Prostate gland (tissue), 2 donors: ENCODE results near the gene TMEM120A.

Experiments
- POLR2A ChIP-seq: fragments of 450-650 bp; IDR thresholded peaks from one replicate; pipeline ENCODE4 v1.6.1; 2016; ENCODE audit warnings: antibody characterized with exemption, mild to moderate bottlenecking
- POLR2AphosphoS5 ChIP-seq: sonication (generic); formaldehyde crosslinking; IDR thresholded peaks from one replicate; pipeline ENCODE4 v1.6.1; 2017; ENCODE audit warnings: antibody characterized with exemption
- TF ChIP-seq, protein P1 (sequence below), 4 experiments: fragments of 200-600 bp in 2 of 4; fragments of 450-650 bp in 2 of 4; sonication (generic) in 2 of 4; IDR thresholded peaks; 1 replicate in 3 of 4; 2 replicates in 1 of 4; pipeline ENCODE4 v1.5.1; 2016 to 2019; ENCODE audit warnings: antibody characterized with exemption in 4 of 4, mild to moderate bottlenecking in 2 of 4, moderate library complexity in 2 of 4

DNA sequence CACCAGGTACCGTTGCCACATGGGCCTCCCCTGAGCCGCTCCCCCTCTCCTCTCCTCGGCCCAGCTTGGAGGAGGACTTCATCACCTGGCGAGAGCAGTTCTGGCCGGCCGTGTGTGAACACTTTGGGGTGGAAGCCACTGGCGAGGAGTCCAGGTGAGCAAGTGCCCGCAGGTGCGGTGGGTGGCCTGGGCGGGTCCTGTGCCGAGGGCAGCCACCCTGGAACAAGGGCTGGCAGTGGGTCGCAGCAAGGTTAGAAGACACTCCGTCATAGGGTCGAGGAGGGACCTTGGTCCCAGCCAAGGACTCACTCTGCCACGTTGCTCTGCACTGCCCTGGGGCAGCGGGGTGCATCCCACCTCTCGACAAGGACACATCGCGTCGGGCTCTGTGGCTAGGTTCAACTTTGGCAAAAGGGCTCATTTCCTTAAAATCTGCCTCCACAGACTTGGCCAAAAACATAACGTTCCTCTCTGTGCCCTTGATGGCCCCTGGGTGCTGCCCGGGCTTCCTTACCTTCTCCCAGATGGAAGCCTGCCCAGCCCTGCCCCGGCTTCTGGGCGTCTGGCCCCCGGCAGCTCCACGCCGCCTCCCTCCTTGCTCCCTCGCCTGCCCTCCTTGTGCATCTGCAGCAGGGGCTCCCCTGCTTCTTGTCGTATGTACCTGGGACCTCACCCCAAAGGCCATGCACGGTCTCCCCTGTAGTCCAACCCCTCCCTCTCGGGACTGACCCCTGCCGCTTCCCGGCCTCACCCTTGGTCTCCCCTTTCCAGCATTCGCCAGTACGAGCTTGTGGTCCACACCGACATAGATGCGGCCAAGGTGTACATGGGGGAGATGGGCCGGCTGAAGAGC, 12.7 kb downstream of the TMEM120A start:
- TF ChIP-seq, protein P1, sequence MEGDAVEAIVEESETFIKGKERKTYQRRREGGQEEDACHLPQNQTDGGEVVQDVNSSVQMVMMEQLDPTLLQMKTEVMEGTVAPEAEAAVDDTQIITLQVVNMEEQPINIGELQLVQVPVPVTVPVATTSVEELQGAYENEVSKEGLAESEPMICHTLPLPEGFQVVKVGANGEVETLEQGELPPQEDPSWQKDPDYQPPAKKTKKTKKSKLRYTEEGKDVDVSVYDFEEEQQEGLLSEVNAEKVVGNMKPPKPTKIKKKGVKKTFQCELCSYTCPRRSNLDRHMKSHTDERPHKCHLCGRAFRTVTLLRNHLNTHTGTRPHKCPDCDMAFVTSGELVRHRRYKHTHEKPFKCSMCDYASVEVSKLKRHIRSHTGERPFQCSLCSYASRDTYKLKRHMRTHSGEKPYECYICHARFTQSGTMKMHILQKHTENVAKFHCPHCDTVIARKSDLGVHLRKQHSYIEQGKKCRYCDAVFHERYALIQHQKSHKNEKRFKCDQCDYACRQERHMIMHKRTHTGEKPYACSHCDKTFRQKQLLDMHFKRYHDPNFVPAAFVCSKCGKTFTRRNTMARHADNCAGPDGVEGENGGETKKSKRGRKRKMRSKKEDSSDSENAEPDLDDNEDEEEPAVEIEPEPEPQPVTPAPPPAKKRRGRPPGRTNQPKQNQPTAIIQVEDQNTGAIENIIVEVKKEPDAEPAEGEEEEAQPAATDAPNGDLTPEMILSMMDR (IDR thresholded peaks at IDR 0.05) = no peak
- TF ChIP-seq POLR2A (no peak), POLR2AphosphoS5 (no peak)
